Tibial nerve (tissue), 4 donors: Measurements from ENCODE around the gene SLC35F3. TPM values are rescaled to one million over a fixed set of nuclear protein-coding genes. Genes with fewer than 3 reads are reported as not detected.
"Not testable (repeated sequence)": the region's sequence is repeated elsewhere in the genome, so short reads cannot be mapped to it uniquely, and the experiment has no call there.

Source experiments
- DNase-seq, 2 donors: peaks; one replicate each; pipeline ENCODE4 v3.0.0-alpha.2; 2019; ENCODE audit warnings: low spot score in 2 of 2
- H3K27ac ChIP-seq, 4 donors: fragments of 200-600 bp; sonication (generic) in 3 of 4; one replicate each; pipeline ENCODE4 v1.5.1; 2017 to 2019; ENCODE audit warnings: mild to moderate bottlenecking in 1 of 4
- H3K27me3 ChIP-seq, 2 donors: fragments of 200-600 bp; sonication (generic) in 1 of 2; one replicate each; pipeline versions ENCODE4 v1.5.1 to v1.6.0; 2017 to 2019
- H3K36me3 ChIP-seq, 3 donors: fragments of 200-600 bp; sonication (generic); one replicate each; pipeline ENCODE4 v1.5.1; 2018 to 2019
- H3K4me1 ChIP-seq, 4 donors: fragments of 200-600 bp; sonication (generic) in 3 of 4; one replicate each; pipeline ENCODE4 v1.5.1; 2017 to 2019
- H3K4me3 ChIP-seq, 4 donors: fragments of 200-600 bp; sonication (generic) in 3 of 4; one replicate each; pipeline ENCODE4 v1.5.1; 2017 to 2019; ENCODE audit warnings: mild to moderate bottlenecking in 1 of 4, moderate library complexity in 1 of 4
- H3K9me3 ChIP-seq, 4 donors: fragments of 200-600 bp; sonication (generic) in 3 of 4; one replicate each; pipeline ENCODE4 v1.5.1; 2017 to 2019
- CTCF ChIP-seq, 5 experiments: fragments of 200-600 bp in 3 of 5; fragments of 450-650 bp in 2 of 5; sonication (generic) in 3 of 5; IDR thresholded peaks; one replicate each; pipeline ENCODE4 v1.5.1; 2016 to 2019; ENCODE audit warnings: antibody characterized with exemption in 5 of 5, mild to moderate bottlenecking in 3 of 5, moderate library complexity in 2 of 5
- EP300 ChIP-seq, 2 donors: sonication (generic); formaldehyde crosslinking; IDR thresholded peaks; one replicate each; pipeline ENCODE4 v1.6.1; 2017; ENCODE audit warnings: antibody characterized with exemption in 2 of 2, mild to moderate bottlenecking in 1 of 2
- POLR2A ChIP-seq, 2 donors: fragments of 450-650 bp; IDR thresholded peaks; one replicate each; pipeline ENCODE4 v1.6.1; 2017; ENCODE audit warnings: antibody characterized with exemption in 2 of 2, mild to moderate bottlenecking in 2 of 2, moderate library complexity in 2 of 2
- WGBS, 2 donors: methylation state at CpG; one replicate each; pipeline ENCODE4 v1.1.5; 2018; 5-methylcytosine and 5-hydroxymethylcytosine counted together
- total RNA-seq, 4 donors: library from RNA; depleted of rRNA; stranded (reverse); fragments of >200 nt; gene quantifications; one replicate each; pipeline ENCODE4 v1.1.0, GENCODE V29; 2016

Gene SLC35F3
- total RNA-seq, 4 donors from 2014 or later = 0.90 TPM; not detected in 3

GRCh38 chr1:234243521-234244260 lies 339.2 kb downstream of the SLC35F3 start:
- H3K4me3 ChIP-seq = no peak overlapping the region
- H3K27ac ChIP-seq = no peak overlapping the region
- peaks cover 0 to 9% (median 0%) of the 10 kb centered on the region in 4 donors for H3K9me3 ChIP-seq
- 57 to 59% methylated on average over 3 of the region's 3 CpGs for WGBS, 2 donors
- no peaks in the 10 kb centered on the region for H3K36me3 ChIP-seq
- H3K4me1 ChIP-seq = no peaks in the 10 kb centered on the region
- TF ChIP-seq CTCF (IDR thresholded peaks at IDR 0.05) = no peak
- no peak for TF ChIP-seq EP300 (IDR thresholded peaks at IDR 0.05)
- TF ChIP-seq POLR2A (IDR thresholded peaks at IDR 0.05) = no peak
- no peak for DNase-seq
- H3K27me3 ChIP-seq = no peaks in the 10 kb centered on the region

DNA sequence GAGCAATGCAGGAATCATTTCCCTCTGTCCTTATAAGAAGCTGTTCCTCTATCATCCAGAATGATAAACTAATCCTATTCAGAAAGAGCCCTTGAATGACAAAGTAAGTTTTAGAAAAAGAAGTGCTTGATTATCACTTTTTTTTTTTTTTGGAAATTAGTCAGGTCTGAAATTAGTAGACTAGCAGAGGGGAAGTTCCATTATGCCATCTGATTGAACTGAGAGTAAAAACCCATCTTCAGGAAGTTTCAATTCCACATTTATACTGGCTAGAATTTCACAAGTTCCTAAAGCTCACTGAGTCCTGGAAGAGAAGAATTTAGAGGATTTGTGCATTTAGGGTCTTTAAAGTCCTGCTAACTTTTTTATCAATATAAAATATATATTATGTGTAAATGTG lies 340.0 kb downstream of the SLC35F3 start:
- TF ChIP-seq EP300 (IDR thresholded peaks at IDR 0.05) (no peak), CTCF (IDR thresholded peaks at IDR 0.05) (no peak), POLR2A (IDR thresholded peaks at IDR 0.05) (no peak)
- no peak overlapping the region for H3K27ac ChIP-seq

DNA sequence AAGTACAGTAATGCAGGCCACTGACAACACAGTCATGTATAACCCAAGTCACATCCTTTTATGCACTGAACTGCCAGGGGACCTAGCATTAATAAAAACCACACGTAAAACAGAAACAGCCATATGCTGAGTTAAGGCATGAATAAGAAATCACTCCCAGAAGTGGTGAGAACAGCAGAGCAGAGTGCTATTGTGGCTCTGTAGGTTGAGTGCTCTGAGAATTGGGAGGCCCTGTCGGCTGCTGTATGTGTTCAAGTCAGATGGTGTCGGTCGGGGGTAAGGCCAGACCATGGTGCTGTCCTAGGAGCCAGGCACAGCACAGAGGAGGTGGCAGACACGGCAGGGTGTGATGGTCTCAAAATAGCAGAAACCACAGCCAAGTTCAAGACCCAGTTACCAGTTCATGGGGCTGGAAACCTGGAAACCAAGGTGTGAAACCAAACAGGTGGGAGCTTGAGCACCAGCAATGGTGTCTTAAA lies 342.2 kb downstream of the SLC35F3 start:
- DNase-seq = no peak
- Histone ChIP-seq H3K4me3 (no peak overlapping the region), H3K4me1 (no peaks in the 10 kb centered on the region), H3K36me3 (no peaks in the 10 kb centered on the region), H3K27ac (no peak overlapping the region), H3K27me3 (no peaks in the 10 kb centered on the region), H3K9me3 (peaks cover 0 to 8% (median 0%) of the 10 kb centered on the region in 4 donors)
- 66 to 81% methylated on average over 5 of the region's 5 CpGs for WGBS, 2 donors
- TF ChIP-seq EP300 (IDR thresholded peaks at IDR 0.05) (no peak), POLR2A (IDR thresholded peaks at IDR 0.05) (no peak), CTCF (IDR thresholded peaks at IDR 0.05) (no peak)

More for the DNA sequence above, 340.0 kb downstream of the SLC35F3 start:
- H3K4me3 ChIP-seq = no peak overlapping the region
- DNase-seq = no peak
- no peaks in the 10 kb centered on the region for H3K36me3 ChIP-seq
- no peaks in the 10 kb centered on the region for H3K27me3 ChIP-seq
- H3K4me1 ChIP-seq = no peaks in the 10 kb centered on the region
- peaks cover 0 to 9% (median 0%) of the 10 kb centered on the region in 4 donors for H3K9me3 ChIP-seq

DNA sequence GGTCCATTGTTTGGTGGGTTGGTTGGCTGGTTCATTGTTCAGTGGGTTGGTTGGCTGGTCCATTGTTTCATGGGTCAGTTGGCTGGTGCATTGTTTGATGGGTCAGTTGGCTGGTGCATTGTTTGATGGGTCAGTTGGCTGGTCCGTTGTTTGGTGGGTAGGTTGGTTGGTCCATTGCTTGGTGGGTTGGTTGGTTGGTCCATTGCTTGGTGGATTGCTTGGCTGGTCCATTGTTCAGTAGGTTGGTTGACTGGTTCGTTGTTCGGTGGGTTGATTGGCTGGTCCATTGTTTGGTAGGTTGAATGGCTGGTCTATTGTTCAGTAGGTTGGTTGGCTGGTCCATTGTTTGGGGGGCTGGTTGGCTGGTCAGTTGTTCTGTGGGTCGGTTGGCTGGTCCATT lies 343.3 kb downstream of the SLC35F3 start:
- WGBS, 2 donors = 72 to 74% methylated on average over 4 of the region's 4 CpGs
- H3K4me1 ChIP-seq, H3K27ac ChIP-seq, H3K27me3 ChIP-seq, DNase-seq, H3K4me3 ChIP-seq, H3K9me3 ChIP-seq, H3K36me3 ChIP-seq: not testable (repeated sequence)

DNA sequence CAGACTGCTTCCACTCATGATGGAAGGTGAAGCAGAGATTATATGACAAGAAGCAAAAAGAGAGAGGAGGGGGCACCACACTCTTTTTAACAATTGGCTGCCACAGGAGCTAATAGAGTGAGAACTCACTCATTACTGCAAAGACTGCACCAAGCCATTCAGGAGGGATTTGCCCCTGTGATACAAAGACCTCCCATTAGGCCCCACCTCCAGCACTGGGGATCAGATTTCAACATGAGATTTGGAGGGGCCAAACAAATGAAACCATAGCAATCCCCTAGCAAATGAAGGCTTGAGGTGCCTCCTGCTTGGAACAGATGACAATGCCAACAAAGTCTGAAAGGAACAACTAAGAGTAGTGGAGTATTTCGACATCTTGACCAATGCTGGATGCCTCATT lies 346.3 kb downstream of the SLC35F3 start:
- TF ChIP-seq POLR2A (IDR thresholded peaks at IDR 0.05) = no peak
- TF ChIP-seq CTCF (IDR thresholded peaks at IDR 0.05) = no peak
- TF ChIP-seq EP300 (IDR thresholded peaks at IDR 0.05) = no peak
- no peaks in the 10 kb centered on the region for H3K4me1 ChIP-seq
- H3K9me3 ChIP-seq = peaks cover 0 to 3% (median 0%) of the 10 kb centered on the region in 4 donors
- H3K27me3 ChIP-seq = no peaks in the 10 kb centered on the region
- 75 to 95% methylated on average over 1 of the region's 1 CpG for WGBS, 2 donors
- no peak for DNase-seq
- no peaks in the 10 kb centered on the region for H3K36me3 ChIP-seq
- H3K27ac ChIP-seq = no peak overlapping the region
- H3K4me3 ChIP-seq = no peak overlapping the region
